Gastroesophageal sphincter (tissue), 3 donors: ENCODE measurements around the gene SCYGR8.

Experiments
- EP300 ChIP-seq: sonication (generic); formaldehyde crosslinking; IDR thresholded peaks from one replicate; pipeline ENCODE4 v1.6.1; 2017; ENCODE audit warnings: antibody characterized with exemption, mild to moderate bottlenecking
- POLR2A ChIP-seq, 2 donors: fragments of 450-650 bp; IDR thresholded peaks; one replicate each; pipeline ENCODE4 v1.6.1; 2017; ENCODE audit warnings: antibody characterized with exemption in 2 of 2, mild to moderate bottlenecking in 2 of 2, moderate library complexity in 1 of 2
- POLR2AphosphoS5 ChIP-seq: sonication (generic); formaldehyde crosslinking; IDR thresholded peaks from one replicate; pipeline ENCODE4 v1.6.1; 2017; ENCODE audit warnings: antibody characterized with exemption
- TF ChIP-seq, protein P1 (sequence below), 4 experiments: fragments of 200-600 bp in 2 of 4; fragments of 450-650 bp in 2 of 4; sonication (generic) in 1 of 4; IDR thresholded peaks; one replicate each; pipeline ENCODE4 v1.5.1; 2017 to 2019; ENCODE audit warnings: antibody characterized with exemption in 4 of 4, mild to moderate bottlenecking in 2 of 4, moderate library complexity in 2 of 4

DNA sequence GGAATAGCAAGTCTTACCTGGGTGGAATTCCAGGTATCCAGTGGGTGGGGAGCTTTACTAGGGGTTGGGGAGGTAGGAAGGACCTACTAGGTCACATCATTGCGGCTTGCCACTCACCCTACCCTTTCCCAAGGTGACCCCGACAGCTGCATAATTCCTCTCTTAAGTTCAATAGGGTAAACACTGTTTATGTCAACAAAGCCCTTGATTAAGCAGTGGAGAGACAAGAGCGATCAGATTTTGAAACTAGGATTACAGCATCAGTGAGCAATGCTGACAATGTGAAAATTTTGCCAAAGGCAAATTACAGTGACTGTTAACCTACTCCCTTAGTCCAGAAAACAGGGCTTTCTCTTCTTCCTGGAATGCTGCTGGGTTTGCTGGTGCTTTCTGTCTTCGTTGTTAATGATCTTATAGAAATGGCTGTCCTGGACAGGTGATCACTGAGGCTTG lies 42.4 kb upstream of the SCYGR8 start:
- TF ChIP-seq, protein P1, sequence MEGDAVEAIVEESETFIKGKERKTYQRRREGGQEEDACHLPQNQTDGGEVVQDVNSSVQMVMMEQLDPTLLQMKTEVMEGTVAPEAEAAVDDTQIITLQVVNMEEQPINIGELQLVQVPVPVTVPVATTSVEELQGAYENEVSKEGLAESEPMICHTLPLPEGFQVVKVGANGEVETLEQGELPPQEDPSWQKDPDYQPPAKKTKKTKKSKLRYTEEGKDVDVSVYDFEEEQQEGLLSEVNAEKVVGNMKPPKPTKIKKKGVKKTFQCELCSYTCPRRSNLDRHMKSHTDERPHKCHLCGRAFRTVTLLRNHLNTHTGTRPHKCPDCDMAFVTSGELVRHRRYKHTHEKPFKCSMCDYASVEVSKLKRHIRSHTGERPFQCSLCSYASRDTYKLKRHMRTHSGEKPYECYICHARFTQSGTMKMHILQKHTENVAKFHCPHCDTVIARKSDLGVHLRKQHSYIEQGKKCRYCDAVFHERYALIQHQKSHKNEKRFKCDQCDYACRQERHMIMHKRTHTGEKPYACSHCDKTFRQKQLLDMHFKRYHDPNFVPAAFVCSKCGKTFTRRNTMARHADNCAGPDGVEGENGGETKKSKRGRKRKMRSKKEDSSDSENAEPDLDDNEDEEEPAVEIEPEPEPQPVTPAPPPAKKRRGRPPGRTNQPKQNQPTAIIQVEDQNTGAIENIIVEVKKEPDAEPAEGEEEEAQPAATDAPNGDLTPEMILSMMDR (IDR thresholded peaks at IDR 0.05): no peak
- TF ChIP-seq POLR2A (IDR thresholded peaks at IDR 0.05) (no peak), POLR2AphosphoS5 (no peak), EP300 (no peak)
